ENCODE data around the gene SFMBT2. TPM values are rescaled to one million over a fixed set of nuclear protein-coding genes. Genes with fewer than 3 reads are reported as not detected.

Gene SFMBT2
- total RNA-seq, 2 experiments from 2014 or later: 7.9 to 8.3 TPM

- H3K4me3 ChIP-seq (ENCODE audit: low read depth, low read length, poor library complexity, severe bottlenecking): no peak overlapping the region
- ChIA-PET CTCF (ENCODE audit: unreplicated experiment) (no interaction called here), POLR2A (no interaction called here)
- H3K9me2 ChIP-seq (ENCODE audit: insufficient read depth, low read length): no peaks in the 10 kb centered on the region
- H3K4me2 ChIP-seq (ENCODE audit: low read length): no peak overlapping the region
- H4K20me1 ChIP-seq (ENCODE audit: insufficient read depth, low read length): no peaks in the 10 kb centered on the region
- no peak overlapping the region for H2AFZ ChIP-seq (ENCODE audit: low read length)
- TF ChIP-seq EZH2phosphoT487 (IDR thresholded peaks at IDR 0.05; ENCODE audit: borderline replicate concordance, low read depth, low read length) (no peak), CTCF (conservative IDR thresholded peaks at IDR 0.05; ENCODE audit: low read length) (no peak)
- no TSS peak for BruUV-seq (replicated peaks)
- no peaks in the 10 kb centered on the region for H3K4me1 ChIP-seq (ENCODE audit: insufficient read depth, low read length, poor library complexity, severe bottlenecking)
- H3K79me2 ChIP-seq (ENCODE audit: insufficient read depth, low read depth, low read length): no peaks in the 10 kb centered on the region
- H3K36me3 ChIP-seq (ENCODE audit: insufficient read depth, low read length): no peaks in the 10 kb centered on the region; the same call in 1 of the 2 replicates
- no peak for DNase-seq (ENCODE audit: low spot score)
- H3K27ac ChIP-seq (ENCODE audit: low read depth, low read length, poor library complexity, severe bottlenecking): no peak overlapping the region
- H3K9me3 ChIP-seq (ENCODE audit: low read length): peaks cover 14% of the 10 kb centered on the region; the same call in 1 of the 2 replicates
- intact Hi-C loops (cut with micrococcal nuclease; ENCODE audit: unreplicated experiment): no loop called here
These were observed 82.9 kb downstream of the SFMBT2 start for GRCh38 chr10:7327885-7328284.

- TF ChIP-seq EZH2phosphoT487 (IDR thresholded peaks at IDR 0.05; ENCODE audit: borderline replicate concordance, low read depth, low read length) (no peak), CTCF (conservative IDR thresholded peaks at IDR 0.05; ENCODE audit: low read length) (no peak)
- intact Hi-C loops (cut with micrococcal nuclease; ENCODE audit: unreplicated experiment): no loop called here
- ChIA-PET CTCF (ENCODE audit: unreplicated experiment) (no interaction called here), POLR2A (interaction anchor here (0.6 to 0.7 kb wide), 2 partner anchors 61 to 945 kb away, joined by 3 read pairs; no protein-coding TSS in a partner anchor)
- no peaks in the 10 kb centered on the region for H3K9me2 ChIP-seq (ENCODE audit: insufficient read depth, low read length)
- H3K4me2 ChIP-seq (ENCODE audit: low read length): no peak overlapping the region
- H4K20me1 ChIP-seq (ENCODE audit: insufficient read depth, low read length): no peaks in the 10 kb centered on the region
- no peak overlapping the region for H3K27ac ChIP-seq (ENCODE audit: low read depth, low read length, poor library complexity, severe bottlenecking)
- H2AFZ ChIP-seq (ENCODE audit: low read length): no peak overlapping the region
- peaks cover 16% of the 10 kb centered on the region; the same call in 1 of the 2 replicates for H3K9me3 ChIP-seq (ENCODE audit: low read length)
- no peak overlapping the region for H3K4me3 ChIP-seq (ENCODE audit: low read depth, low read length, poor library complexity, severe bottlenecking)
- H3K36me3 ChIP-seq (ENCODE audit: insufficient read depth, low read length): peaks cover 11% of the 10 kb centered on the region; the same call in 1 of the 2 replicates
- DNase-seq (ENCODE audit: low spot score): no peak
- no TSS peak for BruUV-seq (replicated peaks)
- no peaks in the 10 kb centered on the region for H3K79me2 ChIP-seq (ENCODE audit: insufficient read depth, low read depth, low read length)
- peaks cover 11% of the 10 kb centered on the region for H3K4me1 ChIP-seq (ENCODE audit: insufficient read depth, low read length, poor library complexity, severe bottlenecking)
These were observed 88.2 kb downstream of the SFMBT2 start for GRCh38 chr10:7322623-7323022.

GRCh38 chr10:7320072-7320471, 90.8 kb downstream of the SFMBT2 start:
- no peaks in the 10 kb centered on the region for H3K79me2 ChIP-seq (ENCODE audit: insufficient read depth, low read depth, low read length)
- intact Hi-C loops (cut with micrococcal nuclease; ENCODE audit: unreplicated experiment): no loop called here

More at GRCh38 chr10:7320072-7320471, 90.8 kb downstream of the SFMBT2 start:
- Histone ChIP-seq H3K4me1 (ENCODE audit: insufficient read depth, low read length, poor library complexity, severe bottlenecking) (peaks cover 11% of the 10 kb centered on the region), H3K4me3 (ENCODE audit: low read depth, low read length, poor library complexity, severe bottlenecking) (no peak overlapping the region), H3K9me3 (ENCODE audit: low read length) (peaks cover 15% of the 10 kb centered on the region; the same call in 1 of the 2 replicates), H2AFZ (ENCODE audit: low read length) (no peak overlapping the region), H3K36me3 (ENCODE audit: insufficient read depth, low read length) (peaks cover 11% of the 10 kb centered on the region; the same call in 1 of the 2 replicates), H3K9me2 (ENCODE audit: insufficient read depth, low read length) (no peaks in the 10 kb centered on the region), H4K20me1 (ENCODE audit: insufficient read depth, low read length) (no peaks in the 10 kb centered on the region), H3K27ac (ENCODE audit: low read depth, low read length, poor library complexity, severe bottlenecking) (no peak overlapping the region), H3K4me2 (ENCODE audit: low read length) (no peak overlapping the region)
- BruUV-seq (replicated peaks): no TSS peak
- POLR2A ChIA-PET: interaction anchor here (0.6 kb wide), 1 partner anchor 132 kb away, joined by 4 read pairs; no protein-coding TSS in a partner anchor
- TF ChIP-seq EZH2phosphoT487 (IDR thresholded peaks at IDR 0.05; ENCODE audit: borderline replicate concordance, low read depth, low read length) (no peak), CTCF (conservative IDR thresholded peaks at IDR 0.05; ENCODE audit: low read length) (no peak)
- DNase-seq (ENCODE audit: low spot score): no peak
- CTCF ChIA-PET (ENCODE audit: unreplicated experiment): no interaction called here

Measured in OCI-LY7 (cell line).